BE2C (cell line): ENCODE measurements around the gene TNNI3K.

ENCODE experiments used
- DNase-seq: peaks from one replicate; pipeline ENCODE4 v3.0.0-alpha.2; 2020
- H3K27me3 ChIP-seq: fragments of 250-450 bp; sonication (Bioruptor Pico); 2 replicates; pipeline ENCODE4 v1.5.1; 2020; ENCODE audit warnings: mild to moderate bottlenecking
- H3K36me3 ChIP-seq: fragments of 250-450 bp; sonication (Bioruptor Pico); 2 replicates; pipeline ENCODE4 v1.5.1; 2020; ENCODE audit warnings: mild to moderate bottlenecking
- H3K4me1 ChIP-seq: fragments of 250-450 bp; sonication (Bioruptor Pico); 2 replicates; pipeline ENCODE4 v1.5.1; 2020
- H3K4me3 ChIP-seq: 2 replicates; pipeline ENCODE4 v1.5.1; 2011; ENCODE audit warnings: low read depth, low read length
- H3K9me3 ChIP-seq: fragments of 250-450 bp; sonication (Bioruptor Pico); 2 replicates; pipeline ENCODE4 v1.5.1; 2020
- CTCF ChIP-seq: IDR thresholded peaks from 2 replicates; pipeline ENCODE4 v1.5.1; 2012; ENCODE audit warnings: mild to moderate bottlenecking, low read depth, low read length

Gene TNNI3K

GRCh38 chr1:74412244-74412643 is 177.1 kb downstream of the TNNI3K start:
- Histone ChIP-seq H3K27me3 (no peaks in the 10 kb centered on the region), H3K4me3 (no peak overlapping the region), H3K9me3 (no peaks in the 10 kb centered on the region), H3K4me1 (no peaks in the 10 kb centered on the region), H3K36me3 (no peaks in the 10 kb centered on the region)
- no peak for DNase-seq
- no peak for TF ChIP-seq CTCF

GRCh38 chr1:74415935-74416334 is 180.7 kb downstream of the TNNI3K start:
- no peak for DNase-seq
- H3K4me1 ChIP-seq: no peaks in the 10 kb centered on the region
- H3K4me3 ChIP-seq: no peak overlapping the region
- H3K27me3 ChIP-seq: no peaks in the 10 kb centered on the region
- H3K36me3 ChIP-seq: no peaks in the 10 kb centered on the region
- TF ChIP-seq CTCF: no peak
- no peaks in the 10 kb centered on the region for H3K9me3 ChIP-seq

- Histone ChIP-seq H3K27me3 (no peaks in the 10 kb centered on the region), H3K4me3 (no peak overlapping the region), H3K9me3 (no peaks in the 10 kb centered on the region), H3K4me1 (no peaks in the 10 kb centered on the region), H3K36me3 (no peaks in the 10 kb centered on the region)
- TF ChIP-seq CTCF: no peak
- no peak for DNase-seq
Measured at GRCh38 chr1:74419611-74420010, 184.4 kb downstream of the TNNI3K start.

- Histone ChIP-seq H3K4me1 (no peaks in the 10 kb centered on the region), H3K27me3 (no peaks in the 10 kb centered on the region), H3K9me3 (no peaks in the 10 kb centered on the region), H3K36me3 (no peaks in the 10 kb centered on the region), H3K4me3 (no peak overlapping the region)
- no peak for TF ChIP-seq CTCF
- DNase-seq: no peak
Measured at GRCh38 chr1:74420467-74420866, 185.3 kb downstream of the TNNI3K start.

- Histone ChIP-seq H3K36me3 (no peaks in the 10 kb centered on the region), H3K9me3 (no peaks in the 10 kb centered on the region), H3K27me3 (no peaks in the 10 kb centered on the region), H3K4me3 (no peak overlapping the region), H3K4me1 (no peaks in the 10 kb centered on the region)
- no peak for DNase-seq
- no peak for TF ChIP-seq CTCF
Measured at GRCh38 chr1:74422421-74423292, 187.5 kb downstream of the TNNI3K start.

- H3K27me3 ChIP-seq: no peaks in the 10 kb centered on the region
- no peaks in the 10 kb centered on the region for H3K4me1 ChIP-seq
- TF ChIP-seq CTCF: no peak
- H3K4me3 ChIP-seq: no peak overlapping the region
- H3K9me3 ChIP-seq: no peaks in the 10 kb centered on the region
- no peak for DNase-seq
- no peaks in the 10 kb centered on the region for H3K36me3 ChIP-seq
Measured at GRCh38 chr1:74423471-74423870, 188.3 kb downstream of the TNNI3K start.
